Muscle layer of colon (tissue), 2 donors: Measurements from ENCODE around the gene PLD1.
"Not testable (repeated sequence)": the region's sequence is repeated elsewhere in the genome, so short reads cannot be mapped to it uniquely, and the experiment has no call there.

Experiments
- H3K27ac ChIP-seq: one replicate; pipeline ENCODE4 v1.7.0; 2013; ENCODE audit warnings: low read depth, mild to moderate bottlenecking, low read length, moderate library complexity
- H3K27me3 ChIP-seq, 2 donors: one replicate each; pipeline ENCODE4 v1.7.0; 2013; ENCODE audit warnings: low read length in 2 of 2, mild to moderate bottlenecking in 2 of 2; ENCODE audit not compliant: insufficient read depth in 2 of 2, control insufficient read depth in 1 of 2
- H3K36me3 ChIP-seq: one replicate; pipeline ENCODE4 v1.7.0; 2013; ENCODE audit warnings: mild to moderate bottlenecking, low read length; ENCODE audit not compliant: insufficient read depth
- H3K4me1 ChIP-seq: one replicate; pipeline ENCODE4 v1.7.0; 2013; ENCODE audit warnings: mild to moderate bottlenecking, low read length; ENCODE audit not compliant: insufficient read depth
- H3K4me3 ChIP-seq, 2 donors: one replicate each; pipeline ENCODE4 v1.7.0; 2013; ENCODE audit warnings: low read length in 2 of 2, low read depth in 1 of 2, mild to moderate bottlenecking in 1 of 2, moderate library complexity in 1 of 2
- H3K9ac ChIP-seq: one replicate; pipeline ENCODE4 v1.7.0; 2013; ENCODE audit warnings: low read length
- H3K9me3 ChIP-seq: one replicate; pipeline ENCODE4 v1.7.0; 2013; ENCODE audit warnings: mild to moderate bottlenecking, low read length
- donor health status: abdominal sarcoma.
- donor health status: Adenocarcinoma of cecum.

PLD1 gene

GRCh38 chr3:171809861-171810628, at the start of gene PLD1:
Gene PLD1 (minus strand): TSS chr3:171810483. CDS start chr3:171738051, 72,432 bp downstream.
- H3K4me1 ChIP-seq: peaks cover 4% of the 10 kb centered on the region
- H3K27me3 ChIP-seq: no peaks in the 10 kb centered on the region
- H3K9me3 ChIP-seq: no peaks in the 10 kb centered on the region
- no peaks in the 10 kb centered on the region for H3K36me3 ChIP-seq
- H3K4me3 ChIP-seq: peak within 1 kb of the TSS; percentile 68 to 73
- peak within 1 kb of the TSS; percentile 82 for H3K27ac ChIP-seq
- H3K9ac ChIP-seq: peak within 1 kb of the TSS; percentile 7

GRCh38 chr3:171858770-171859169, 48.5 kb upstream of the PLD1 start:
- not testable (repeated sequence) for H3K9ac ChIP-seq

GRCh38 chr3:171854649-171855305, 44.5 kb upstream of the PLD1 start:
- H3K27me3 ChIP-seq: no peaks in the 10 kb centered on the region
- H3K27ac ChIP-seq: no peak overlapping the region
- H3K4me3 ChIP-seq: no peak overlapping the region
- H3K9me3 ChIP-seq: no peaks in the 10 kb centered on the region
- H3K4me1 ChIP-seq: peaks cover 4% of the 10 kb centered on the region
- H3K9ac ChIP-seq: no peak overlapping the region
- H3K36me3 ChIP-seq: no peaks in the 10 kb centered on the region

More at GRCh38 chr3:171858770-171859169, 48.5 kb upstream of the PLD1 start:
- not testable (repeated sequence) for H3K9me3 ChIP-seq, H3K27ac ChIP-seq, H3K36me3 ChIP-seq, H3K27me3 ChIP-seq, H3K4me1 ChIP-seq, H3K4me3 ChIP-seq

- Histone ChIP-seq H3K27ac (no peak overlapping the region), H3K27me3 (no peaks in the 10 kb centered on the region), H3K4me3 (no peak overlapping the region), H3K9me3 (no peaks in the 10 kb centered on the region), H3K36me3 (no peaks in the 10 kb centered on the region), H3K4me1 (peaks cover 4% of the 10 kb centered on the region), H3K9ac (no peak overlapping the region)
Observed at GRCh38 chr3:171851660-171852058, 41.4 kb upstream of the PLD1 start.

GRCh38 chr3:171850960-171851659, 40.8 kb upstream of the PLD1 start:
- no peaks in the 10 kb centered on the region for H3K9me3 ChIP-seq
- no peaks in the 10 kb centered on the region for H3K36me3 ChIP-seq
- H3K4me1 ChIP-seq: peaks cover 4% of the 10 kb centered on the region
- no peak overlapping the region for H3K27ac ChIP-seq
- H3K27me3 ChIP-seq: no peaks in the 10 kb centered on the region
- H3K4me3 ChIP-seq: no peak overlapping the region
- no peak overlapping the region for H3K9ac ChIP-seq

- Histone ChIP-seq H3K36me3 (no peaks in the 10 kb centered on the region), H3K27ac (no peak overlapping the region), H3K9ac (no peak overlapping the region), H3K9me3 (no peaks in the 10 kb centered on the region), H3K27me3 (no peaks in the 10 kb centered on the region), H3K4me1 (peaks cover 4% of the 10 kb centered on the region), H3K4me3 (no peak overlapping the region)
Observed at GRCh38 chr3:171850320-171850959, 40.2 kb upstream of the PLD1 start.

GRCh38 chr3:171849617-171850319, 39.5 kb upstream of the PLD1 start:
- Histone ChIP-seq H3K27me3 (no peaks in the 10 kb centered on the region), H3K4me1 (peaks cover 4% of the 10 kb centered on the region), H3K9ac (no peak overlapping the region), H3K4me3 (no peak overlapping the region), H3K36me3 (no peaks in the 10 kb centered on the region), H3K27ac (no peak overlapping the region), H3K9me3 (no peaks in the 10 kb centered on the region)

- no peaks in the 10 kb centered on the region for H3K36me3 ChIP-seq
- peaks cover 10% of the 10 kb centered on the region for H3K4me1 ChIP-seq
- H3K9me3 ChIP-seq: no peaks in the 10 kb centered on the region
- no peak overlapping the region for H3K27ac ChIP-seq
- no peaks in the 10 kb centered on the region for H3K27me3 ChIP-seq
- no peak overlapping the region for H3K4me3 ChIP-seq
- H3K9ac ChIP-seq: no peak overlapping the region
Observed at GRCh38 chr3:171847595-171848259, 37.4 kb upstream of the PLD1 start.

GRCh38 chr3:171847133-171847532, 36.9 kb upstream of the PLD1 start:
- Histone ChIP-seq H3K36me3 (no peaks in the 10 kb centered on the region), H3K4me3 (no peak overlapping the region), H3K4me1 (peaks cover 12% of the 10 kb centered on the region), H3K27ac (no peak overlapping the region), H3K27me3 (no peaks in the 10 kb centered on the region), H3K9me3 (no peaks in the 10 kb centered on the region), H3K9ac (no peak overlapping the region)

- Histone ChIP-seq H3K27ac (no peak overlapping the region), H3K9ac (no peak overlapping the region), H3K9me3 (no peaks in the 10 kb centered on the region), H3K4me1 (peaks cover 17% of the 10 kb centered on the region), H3K36me3 (no peaks in the 10 kb centered on the region), H3K27me3 (no peaks in the 10 kb centered on the region), H3K4me3 (no peak overlapping the region)
Observed at GRCh38 chr3:171846597-171846996, 36.3 kb upstream of the PLD1 start.
